Gastroesophageal sphincter (tissue), 4 donors: ENCODE measurements around the gene ORAI1. TPM values are rescaled to one million over a fixed set of nuclear protein-coding genes. Genes with fewer than 3 reads are reported as not detected.
A peak's percentile ranks its signal among the peaks of the same experiment; 100 is the strongest.
"Not testable (repeated sequence)": the region's sequence is repeated elsewhere in the genome, so short reads cannot be mapped to it uniquely, and the experiment has no call there.

Experiments used
- ATAC-seq: fragments of 150-250 bp; one replicate; pipeline ENCODE4 v1.9.1; 2016; ENCODE audit warnings: mild to moderate bottlenecking, moderate library complexity
- H3K27ac ChIP-seq, 4 donors: fragments of 200-600 bp; sonication (generic) in 3 of 4; 1 replicate in 3 of 4; 2 replicates in 1 of 4; pipeline ENCODE4 v1.5.1; 2016 to 2019
- H3K27me3 ChIP-seq: fragments of 200-600 bp; sonication (generic); one replicate; pipeline ENCODE4 v1.5.1; 2019
- H3K36me3 ChIP-seq, 2 donors: fragments of 200-600 bp; sonication (generic); one replicate each; pipeline ENCODE4 v1.5.1; 2019; ENCODE audit warnings: control low read depth in 1 of 2
- H3K4me1 ChIP-seq, 3 donors: fragments of 200-600 bp; sonication (generic); 1 replicate in 2 of 3; 2 replicates in 1 of 3; pipeline ENCODE4 v1.5.1; 2016 to 2019; ENCODE audit warnings: control low read depth in 2 of 3
- H3K4me3 ChIP-seq, 2 donors: fragments of 200-600 bp; sonication (generic); one replicate each; pipeline ENCODE4 v1.5.1; 2019; ENCODE audit warnings: mild to moderate bottlenecking in 1 of 2, moderate library complexity in 1 of 2
- H3K9me3 ChIP-seq, 3 donors: fragments of 200-600 bp; sonication (generic); one replicate each; pipeline ENCODE4 v1.5.1; 2017 to 2019; ENCODE audit warnings: control low read depth in 2 of 3
- CTCF ChIP-seq, 4 experiments: fragments of 200-600 bp in 2 of 4; fragments of 450-650 bp in 2 of 4; sonication (generic) in 1 of 4; IDR thresholded peaks; one replicate each; pipeline ENCODE4 v1.5.1; 2017 to 2019; ENCODE audit warnings: antibody characterized with exemption in 4 of 4, mild to moderate bottlenecking in 2 of 4, moderate library complexity in 2 of 4
- EP300 ChIP-seq: sonication (generic); formaldehyde crosslinking; IDR thresholded peaks from one replicate; pipeline ENCODE4 v1.6.1; 2017; ENCODE audit warnings: antibody characterized with exemption, mild to moderate bottlenecking
- POLR2A ChIP-seq, 2 donors: fragments of 450-650 bp; IDR thresholded peaks; one replicate each; pipeline ENCODE4 v1.6.1; 2017; ENCODE audit warnings: antibody characterized with exemption in 2 of 2, mild to moderate bottlenecking in 2 of 2, moderate library complexity in 1 of 2
- POLR2AphosphoS5 ChIP-seq: sonication (generic); formaldehyde crosslinking; IDR thresholded peaks from one replicate; pipeline ENCODE4 v1.6.1; 2017; ENCODE audit warnings: antibody characterized with exemption
- WGBS, 2 donors: methylation state at CpG; one replicate each; pipeline ENCODE4 v1.1.5; 2018; ENCODE audit warnings: low coverage in 1 of 2; 5-methylcytosine and 5-hydroxymethylcytosine counted together
- total RNA-seq, 4 donors: library from RNA; depleted of rRNA; stranded (reverse); fragments of >200 nt; gene quantifications; one replicate each; pipeline ENCODE4 v1.1.0, GENCODE V29; 2016

ORAI1 gene
- total RNA-seq, 4 donors from 2014 or later, result 8.7 to 15.5 (median 12.6) TPM

GRCh38 chr12:121582583-121583333 lies 43.6 kb upstream of the ORAI1 start:
- no peak for ATAC-seq
- no peak for TF ChIP-seq POLR2A (IDR thresholded peaks at IDR 0.05)
- no peak for TF ChIP-seq CTCF (IDR thresholded peaks at IDR 0.05)
- no peak for TF ChIP-seq POLR2AphosphoS5
- no peak for TF ChIP-seq EP300
- H3K4me1 ChIP-seq, result peaks cover 0 to 49% (median 10%) of the 10 kb centered on the region in 3 donors
- H3K9me3 ChIP-seq, result no peaks in the 10 kb centered on the region
- H3K4me3 ChIP-seq, result peak overlapping the region in 1 of 2 donors; percentile 82
- no peaks in the 10 kb centered on the region for H3K36me3 ChIP-seq
- H3K27me3 ChIP-seq, result no peaks in the 10 kb centered on the region
- 43 to 64% methylated on average over 11 of the region's 13 CpGs for WGBS, 2 donors
- peak overlapping the region in 3 of 4 donors; percentile 60 to 95 (median 89) for H3K27ac ChIP-seq

GRCh38 chr12:121583334-121583661 lies 43.0 kb upstream of the ORAI1 start:
- 85 to 100% methylated on average over 1 to 2 of the region's 2 CpGs for WGBS, 2 donors
- peaks cover 0 to 43% (median 5%) of the 10 kb centered on the region in 3 donors for H3K4me1 ChIP-seq
- H3K36me3 ChIP-seq, ATAC-seq, H3K9me3 ChIP-seq, H3K27ac ChIP-seq, H3K4me3 ChIP-seq, H3K27me3 ChIP-seq: not testable (repeated sequence)

GRCh38 chr12:121584885-121585284 lies 41.4 kb upstream of the ORAI1 start:
- not testable (repeated sequence) for H3K27me3 ChIP-seq, ATAC-seq, H3K27ac ChIP-seq, H3K36me3 ChIP-seq, H3K9me3 ChIP-seq, H3K4me3 ChIP-seq
- WGBS, 2 donors, result 94 to 100% methylated on average over 3 to 5 of the region's 6 CpGs
- H3K4me1 ChIP-seq, result peaks cover 0 to 30% (median 4%) of the 10 kb centered on the region in 3 donors

- ATAC-seq, result peak; percentile 37
- peak overlapping the region; percentile 42 to 50 for H3K4me3 ChIP-seq
- peak overlapping the region; percentile 66 to 87 (median 80) for H3K27ac ChIP-seq
- WGBS, 2 donors, result 1 to 11% methylated on average over 7 of the region's 10 CpGs
- H3K4me1 ChIP-seq, result peaks cover 0 to 13% (median 0%) of the 10 kb centered on the region in 3 donors
- TF ChIP-seq POLR2AphosphoS5, result peak; percentile 27
- no peak for TF ChIP-seq EP300
- H3K9me3 ChIP-seq, result no peaks in the 10 kb centered on the region
- no peaks in the 10 kb centered on the region for H3K36me3 ChIP-seq
- H3K27me3 ChIP-seq, result no peaks in the 10 kb centered on the region
Observed at GRCh38 chr12:121590476-121591143, 35.7 kb upstream of the ORAI1 start.

GRCh38 chr12:121592320-121592719 lies 34.0 kb upstream of the ORAI1 start:
- Histone ChIP-seq H3K4me1 (peaks cover 0 to 13% (median 0%) of the 10 kb centered on the region in 3 donors), H3K27me3 (no peaks in the 10 kb centered on the region), H3K36me3 (no peaks in the 10 kb centered on the region), H3K9me3 (no peaks in the 10 kb centered on the region), H3K4me3 (no peak overlapping the region), H3K27ac (no peak overlapping the region)
- no peak for TF ChIP-seq POLR2AphosphoS5
- TF ChIP-seq CTCF (IDR thresholded peaks at IDR 0.05), result no peak
- TF ChIP-seq POLR2A (IDR thresholded peaks at IDR 0.05), result no peak
- TF ChIP-seq EP300, result no peak
- 69 to 77% methylated on average over 2 to 4 of the region's 4 CpGs for WGBS, 2 donors
- ATAC-seq, result no peak

- TF ChIP-seq CTCF (IDR thresholded peaks at IDR 0.05), result no peak
- TF ChIP-seq POLR2AphosphoS5, result no peak
- TF ChIP-seq EP300, result no peak
- TF ChIP-seq POLR2A (IDR thresholded peaks at IDR 0.05), result no peak
- Histone ChIP-seq H3K9me3 (no peaks in the 10 kb centered on the region), H3K4me1 (peaks cover 0 to 10% (median 0%) of the 10 kb centered on the region in 3 donors), H3K36me3 (no peaks in the 10 kb centered on the region), H3K27me3 (no peaks in the 10 kb centered on the region), H3K27ac (no peak overlapping the region), H3K4me3 (no peak overlapping the region)
- no peak for ATAC-seq
- WGBS, 2 donors, result 100% methylated on average over 1 to 2 of the region's 12 CpGs
Observed at GRCh38 chr12:121595520-121595919, 30.8 kb upstream of the ORAI1 start.
